PFSK-1 (cell line): ENCODE results near the gene PPP2R3C. TPM values are rescaled to one million over a fixed set of nuclear protein-coding genes. Genes with fewer than 3 reads are reported as not detected.

Experiments
- FOXP2 ChIP-seq: optimal IDR thresholded peaks from 2 replicates; pipeline ENCODE3; 2011; ENCODE audit warnings: borderline replicate concordance, control low read depth, inconsistent platforms; ENCODE audit not compliant: insufficient read depth; ENCODE audit errors: extremely low read length, extremely low read depth
- POLR2AphosphoS5 ChIP-seq: IDR thresholded peaks from 2 replicates; pipeline ENCODE4 v1.6.1; 2012; ENCODE audit warnings: low read depth, mild to moderate bottlenecking, control low read depth, low read length, moderate library complexity
- REST ChIP-seq, 2 experiments: IDR thresholded peaks; 2 replicates each; pipeline versions ENCODE4 v1.6.1 to v1.8.0; 2011 to 2012; ENCODE audit warnings: low read depth in 2 of 2, low read length in 2 of 2, control low read depth in 1 of 2, inconsistent platforms in 1 of 2, mild to moderate bottlenecking in 1 of 2, moderate library complexity in 1 of 2; ENCODE audit not compliant: insufficient read depth in 1 of 2
- SIN3A ChIP-seq: IDR thresholded peaks from 2 replicates; pipeline ENCODE4 v1.6.1; 2012; ENCODE audit warnings: mild to moderate bottlenecking, low read length, moderate library complexity, borderline replicate concordance; ENCODE audit not compliant: insufficient read depth
- TAF1 ChIP-seq: IDR thresholded peaks from 2 replicates; pipeline ENCODE4 v1.6.1; 2012; ENCODE audit warnings: low read length, control low read depth, borderline replicate concordance; ENCODE audit not compliant: insufficient read depth
- polyA plus RNA-seq: library from polyadenylated mRNA; unstranded; fragments of >200 nt; gene quantifications from one replicate; pipeline ENCODE4 v1.2.1, GENCODE V29; 2012; ENCODE audit warnings: low read depth, missing spikeins; ENCODE audit not compliant: insufficient read length

Gene PPP2R3C
- polyA plus RNA-seq: 23.2 TPM

DNA sequence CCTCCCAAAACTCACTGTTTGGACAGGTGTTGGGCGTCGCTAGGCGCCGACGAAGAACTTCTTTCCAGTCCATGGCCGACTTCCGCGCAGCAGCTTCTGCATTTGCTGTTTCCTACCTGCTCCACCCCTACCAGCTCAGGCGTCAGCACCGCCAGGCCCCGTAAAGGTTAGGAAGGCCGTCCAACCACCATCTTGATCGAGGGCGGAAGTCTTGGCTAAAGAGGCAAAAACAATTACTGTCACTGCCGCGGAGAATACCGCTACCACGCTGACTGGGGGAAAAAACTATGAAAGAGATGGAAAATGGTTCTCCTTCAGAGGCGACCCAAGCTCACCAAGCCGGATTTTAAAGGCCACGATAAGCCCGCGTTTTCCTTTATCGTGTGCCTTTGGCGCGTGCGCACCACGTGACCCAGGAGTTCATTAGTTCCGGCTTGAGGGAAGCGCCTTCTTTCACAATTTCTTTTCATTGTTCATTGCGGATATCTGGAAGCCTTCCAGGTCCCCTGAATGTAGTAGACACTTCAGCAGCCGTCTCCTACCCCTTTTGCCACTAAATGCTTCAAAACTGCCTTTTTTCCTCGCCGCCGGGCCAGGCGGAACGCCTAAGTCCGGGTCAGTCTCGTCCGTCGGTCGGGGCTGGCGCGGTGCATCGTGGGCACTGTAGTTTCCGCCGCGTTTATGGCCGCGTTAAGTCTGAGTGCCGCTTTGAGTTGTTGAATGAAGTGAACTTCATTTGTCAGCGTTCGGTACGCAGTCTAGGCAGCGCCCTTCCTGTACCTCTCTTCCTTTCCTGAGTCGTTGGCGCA is at the start of gene PPP2R3C, which contains the start of gene PRORP:
Gene PPP2R3C (minus strand): TSS at position 104 of the 809 bp plus-strand sequence. CDS start 31 bp downstream, at position 73.
Gene PRORP (plus strand): TSS at position 666 of the 809 bp plus-strand sequence. CDS start 694 bp downstream, outside the sequence.
- no peak for TF ChIP-seq FOXP2
- TF ChIP-seq POLR2AphosphoS5: peak; percentile 62

DNA sequence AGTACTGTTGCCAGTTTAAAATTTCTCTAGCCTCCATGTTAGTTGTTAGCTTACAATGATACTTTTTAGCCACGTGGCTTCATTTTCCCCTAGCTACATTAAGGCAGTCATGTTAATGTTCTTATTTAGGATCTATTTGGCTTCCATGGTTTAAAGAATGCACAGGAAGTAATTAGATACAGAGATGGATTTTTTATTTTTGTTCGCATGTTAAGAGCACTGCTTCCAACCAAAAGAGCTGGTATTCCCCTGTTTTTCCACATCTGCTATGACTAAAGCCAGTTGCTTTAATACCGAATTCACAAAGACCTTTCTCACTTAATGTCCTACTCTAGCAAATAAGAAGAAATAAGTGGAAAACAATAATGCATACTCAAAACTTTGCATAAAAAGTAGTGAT is 45.7 kb upstream of the PPP2R3C start:
- TF ChIP-seq REST (IDR thresholded peaks at IDR 0.05; ENCODE audit: insufficient read depth in 1 of 2, low read depth in 2 of 2, low read length in 2 of 2) (no peak), FOXP2 (no peak), TAF1 (no peak), SIN3A (no peak), POLR2AphosphoS5 (no peak)

DNA sequence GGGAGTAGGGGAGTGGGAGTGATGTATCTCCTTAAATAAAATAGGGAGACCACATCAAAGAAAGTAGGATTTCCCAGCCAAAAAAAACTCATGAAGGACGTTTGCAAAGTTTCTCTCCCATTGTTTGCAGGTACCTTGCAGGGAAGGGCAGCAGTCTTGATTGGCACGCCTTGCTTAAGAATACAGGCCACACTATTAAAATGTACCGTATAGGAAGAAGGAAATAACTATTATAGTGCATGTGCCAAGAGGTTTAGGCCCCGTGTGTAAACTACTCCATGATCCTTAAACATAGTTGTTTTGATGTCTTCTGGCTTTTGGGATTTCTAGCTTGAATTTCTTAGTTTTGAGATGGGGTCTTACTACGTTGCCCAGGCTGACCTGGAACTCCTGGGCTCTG is 43.1 kb upstream of the PPP2R3C start:
- TF ChIP-seq POLR2AphosphoS5: no peak
- no peak for TF ChIP-seq SIN3A
- no peak for TF ChIP-seq TAF1
- no peak for TF ChIP-seq REST (IDR thresholded peaks at IDR 0.05; ENCODE audit: insufficient read depth in 1 of 2, low read depth in 2 of 2, low read length in 2 of 2)

DNA sequence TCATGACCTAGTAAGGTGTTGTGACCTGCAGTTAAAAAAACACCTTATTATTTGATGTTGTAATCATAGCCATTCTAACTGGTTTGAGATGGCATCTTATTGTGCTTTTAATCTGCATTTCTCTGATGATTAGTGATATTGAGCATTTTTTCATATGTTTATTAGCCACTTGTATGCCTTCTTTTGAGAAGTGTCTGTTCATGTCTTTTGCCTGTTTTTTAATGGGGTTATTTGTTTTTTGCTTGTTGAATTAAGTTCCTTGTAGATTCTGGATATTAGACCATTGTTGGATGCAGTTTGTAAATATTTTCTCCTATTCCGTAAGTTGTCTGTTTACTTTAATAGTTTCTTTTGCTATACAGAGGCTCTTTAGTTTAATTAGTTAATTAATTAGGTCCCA is 41.6 kb upstream of the PPP2R3C start:
- TF ChIP-seq POLR2AphosphoS5 (no peak), FOXP2 (no peak), TAF1 (no peak), REST (IDR thresholded peaks at IDR 0.05; ENCODE audit: insufficient read depth in 1 of 2, low read depth in 2 of 2, low read length in 2 of 2) (no peak), SIN3A (no peak)

DNA sequence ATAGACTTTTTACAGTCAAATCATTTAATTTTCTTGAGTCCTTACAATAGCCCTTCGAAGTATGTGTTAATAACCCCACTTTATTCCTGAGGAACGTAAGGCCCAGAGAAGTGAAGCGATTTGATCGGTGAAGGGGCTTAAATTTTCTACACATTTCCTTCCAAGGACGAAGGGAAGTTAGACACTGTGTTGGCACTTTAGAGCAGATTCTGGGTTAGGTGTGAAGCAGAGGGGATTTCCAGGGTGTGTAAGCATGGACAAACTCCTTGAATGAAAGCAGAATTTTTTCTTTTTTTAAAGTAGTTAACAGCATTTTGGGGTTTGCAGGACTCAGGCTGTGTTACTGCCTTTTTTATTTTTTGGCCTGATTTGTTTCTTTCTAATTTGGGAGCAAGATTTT is 39.4 kb upstream of the PPP2R3C start:
- TF ChIP-seq SIN3A (no peak), FOXP2 (no peak), TAF1 (no peak), REST (IDR thresholded peaks at IDR 0.05; ENCODE audit: insufficient read depth in 1 of 2, low read depth in 2 of 2, low read length in 2 of 2) (no peak), POLR2AphosphoS5 (no peak)
